ENCODE measurements around the gene MCM10.

- TF ChIP-seq, protein P1, sequence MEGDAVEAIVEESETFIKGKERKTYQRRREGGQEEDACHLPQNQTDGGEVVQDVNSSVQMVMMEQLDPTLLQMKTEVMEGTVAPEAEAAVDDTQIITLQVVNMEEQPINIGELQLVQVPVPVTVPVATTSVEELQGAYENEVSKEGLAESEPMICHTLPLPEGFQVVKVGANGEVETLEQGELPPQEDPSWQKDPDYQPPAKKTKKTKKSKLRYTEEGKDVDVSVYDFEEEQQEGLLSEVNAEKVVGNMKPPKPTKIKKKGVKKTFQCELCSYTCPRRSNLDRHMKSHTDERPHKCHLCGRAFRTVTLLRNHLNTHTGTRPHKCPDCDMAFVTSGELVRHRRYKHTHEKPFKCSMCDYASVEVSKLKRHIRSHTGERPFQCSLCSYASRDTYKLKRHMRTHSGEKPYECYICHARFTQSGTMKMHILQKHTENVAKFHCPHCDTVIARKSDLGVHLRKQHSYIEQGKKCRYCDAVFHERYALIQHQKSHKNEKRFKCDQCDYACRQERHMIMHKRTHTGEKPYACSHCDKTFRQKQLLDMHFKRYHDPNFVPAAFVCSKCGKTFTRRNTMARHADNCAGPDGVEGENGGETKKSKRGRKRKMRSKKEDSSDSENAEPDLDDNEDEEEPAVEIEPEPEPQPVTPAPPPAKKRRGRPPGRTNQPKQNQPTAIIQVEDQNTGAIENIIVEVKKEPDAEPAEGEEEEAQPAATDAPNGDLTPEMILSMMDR (IDR thresholded peaks at IDR 0.05; ENCODE audit: insufficient read depth, low read length) = no peak
- TF ChIP-seq GABPA (IDR thresholded peaks at IDR 0.05; ENCODE audit: low read depth) (no peak), SPI1 (IDR thresholded peaks at IDR 0.05; ENCODE audit: borderline replicate concordance, low read depth) (no peak)
These were observed 78.6 kb downstream of the MCM10 start for GRCh38 chr10:13239923-13240322.

All from HL-60 (cell line).